RWPE2 (cell line): ENCODE results near the gene FAM24A.
"Not testable (repeated sequence)": the region's sequence is repeated elsewhere in the genome, so short reads cannot be mapped to it uniquely, and the experiment has no call there.

Experiments used
- ATAC-seq: fragments of 200-7000 bp; cut with Tn5 transposase; 3 replicates; pipeline ENCODE4 v1.9.1; 2021; ENCODE audit warnings: low read depth
- DNase-seq: peaks from one replicate; pipeline ENCODE4 v3.0.0-alpha.2; 2020; ENCODE audit warnings: low spot score
- H3K27ac ChIP-seq: fragments of 450-650 bp; 2 replicates; pipeline ENCODE4 v1.5.1; 2017; ENCODE audit warnings: mild to moderate bottlenecking; ENCODE audit not compliant: poor library complexity, severe bottlenecking
- H3K27me3 ChIP-seq: fragments of 250-450 bp; sonication (Bioruptor Pico); 2 replicates; pipeline ENCODE4 v1.5.1; 2021; ENCODE audit warnings: mild to moderate bottlenecking, moderate library complexity; ENCODE audit not compliant: insufficient read depth, poor library complexity, severe bottlenecking
- H3K36me3 ChIP-seq: fragments of 250-450 bp; sonication (Bioruptor Pico); 2 replicates; pipeline ENCODE4 v1.5.1; 2020; ENCODE audit warnings: low read depth, mild to moderate bottlenecking, moderate library complexity
- H3K4me1 ChIP-seq: fragments of 250-450 bp; sonication (Bioruptor Pico); 2 replicates; pipeline ENCODE4 v1.5.1; 2021; ENCODE audit warnings: mild to moderate bottlenecking, moderate library complexity; ENCODE audit not compliant: insufficient read depth, poor library complexity, severe bottlenecking
- H3K4me3 ChIP-seq: fragments of 250-450 bp; sonication (Bioruptor Pico); 2 replicates; pipeline ENCODE4 v1.5.1; 2021; ENCODE audit warnings: mild to moderate bottlenecking, moderate library complexity; ENCODE audit not compliant: severe bottlenecking
- H3K9me3 ChIP-seq: fragments of 250-450 bp; sonication (Bioruptor Pico); 2 replicates; pipeline ENCODE4 v1.5.1; 2021; ENCODE audit warnings: mild to moderate bottlenecking, moderate library complexity; ENCODE audit not compliant: severe bottlenecking
- CTCF ChIP-seq: fragments of 450-650 bp; IDR thresholded peaks from one replicate; pipeline ENCODE4 v1.5.1; 2017; ENCODE audit warnings: mild to moderate bottlenecking, moderate library complexity; ENCODE audit not compliant: poor library complexity, severe bottlenecking

FAM24A gene

GRCh38 chr10:122864901-122865300, 45.5 kb upstream of the FAM24A start:
- H3K4me1 ChIP-seq, result peaks cover 62% of the 10 kb centered on the region

GRCh38 chr10:122866757-122867482, 43.5 kb upstream of the FAM24A start:
- Histone ChIP-seq H3K4me1 (peaks cover 46% of the 10 kb centered on the region), H3K27ac (peak overlapping the region; percentile 91), H3K36me3 (peaks cover 16% of the 10 kb centered on the region; the same call in 1 of the 2 replicates)
- not testable (repeated sequence) for H3K9me3 ChIP-seq, DNase-seq, H3K27me3 ChIP-seq, ATAC-seq, H3K4me3 ChIP-seq

More at GRCh38 chr10:122864901-122865300, 45.5 kb upstream of the FAM24A start:
- Histone ChIP-seq H3K36me3 (peaks cover 16% of the 10 kb centered on the region; the same call in 1 of the 2 replicates), H3K9me3 (no peaks in the 10 kb centered on the region), H3K27ac (peak overlapping the region; percentile 91), H3K4me3 (no peak overlapping the region), H3K27me3 (no peaks in the 10 kb centered on the region)
- TF ChIP-seq CTCF, result no peak
- no peak for DNase-seq
- peak; percentile 76 for ATAC-seq

GRCh38 chr10:122868768-122869167, 41.6 kb upstream of the FAM24A start:
- not testable (repeated sequence) for ATAC-seq, H3K27ac ChIP-seq, H3K9me3 ChIP-seq, H3K27me3 ChIP-seq, DNase-seq, H3K4me3 ChIP-seq
- peaks cover 29% of the 10 kb centered on the region for H3K4me1 ChIP-seq
- peaks cover 14% of the 10 kb centered on the region for H3K36me3 ChIP-seq

- not testable (repeated sequence) for H3K9me3 ChIP-seq, H3K4me1 ChIP-seq, DNase-seq, H3K4me3 ChIP-seq, ATAC-seq, H3K27me3 ChIP-seq, H3K27ac ChIP-seq
- H3K36me3 ChIP-seq, result peaks cover 28% of the 10 kb centered on the region
Observed at GRCh38 chr10:122871947-122872346, 38.5 kb upstream of the FAM24A start.

GRCh38 chr10:122875843-122876466, 34.5 kb upstream of the FAM24A start:
- H3K36me3 ChIP-seq, result peaks cover 47% of the 10 kb centered on the region
- H3K27me3 ChIP-seq, result no peaks in the 10 kb centered on the region
- H3K9me3 ChIP-seq, result no peaks in the 10 kb centered on the region
- H3K4me1 ChIP-seq, result peaks cover 17% of the 10 kb centered on the region
- DNase-seq (no peak), ATAC-seq (no peak)
- H3K4me3 ChIP-seq, result no peak overlapping the region
- H3K27ac ChIP-seq, result no peak overlapping the region
- TF ChIP-seq CTCF, result no peak

- Histone ChIP-seq H3K9me3 (no peaks in the 10 kb centered on the region), H3K27me3 (no peaks in the 10 kb centered on the region), H3K4me1 (peaks cover 17% of the 10 kb centered on the region), H3K4me3 (no peak overlapping the region), H3K27ac (no peak overlapping the region), H3K36me3 (peaks cover 52% of the 10 kb centered on the region)
- ATAC-seq, result no peak
- DNase-seq, result no peak
- TF ChIP-seq CTCF, result no peak
Observed at GRCh38 chr10:122876467-122876855, 33.9 kb upstream of the FAM24A start.
